DOHH2 (cell line): Measurements from ENCODE around the gene SRGAP1.

Experiments
- CTCF ChIP-seq: fragments of 200-600 bp; sonication (generic); IDR thresholded peaks from one replicate; pipeline ENCODE4 v1.5.1; 2014; ENCODE audit warnings: antibody characterized with exemption, mild to moderate bottlenecking, low read depth, low read length; ENCODE audit not compliant: poor library complexity, severe bottlenecking
- EZH2phosphoT487 ChIP-seq: fragments of 200-600 bp; sonication (generic); IDR thresholded peaks from 2 replicates; pipeline ENCODE4 v1.6.1; 2017; ENCODE audit warnings: borderline replicate concordance, mild to moderate bottlenecking, antibody characterized with exemption, low read length, moderate library complexity, mixed read lengths

DNA sequence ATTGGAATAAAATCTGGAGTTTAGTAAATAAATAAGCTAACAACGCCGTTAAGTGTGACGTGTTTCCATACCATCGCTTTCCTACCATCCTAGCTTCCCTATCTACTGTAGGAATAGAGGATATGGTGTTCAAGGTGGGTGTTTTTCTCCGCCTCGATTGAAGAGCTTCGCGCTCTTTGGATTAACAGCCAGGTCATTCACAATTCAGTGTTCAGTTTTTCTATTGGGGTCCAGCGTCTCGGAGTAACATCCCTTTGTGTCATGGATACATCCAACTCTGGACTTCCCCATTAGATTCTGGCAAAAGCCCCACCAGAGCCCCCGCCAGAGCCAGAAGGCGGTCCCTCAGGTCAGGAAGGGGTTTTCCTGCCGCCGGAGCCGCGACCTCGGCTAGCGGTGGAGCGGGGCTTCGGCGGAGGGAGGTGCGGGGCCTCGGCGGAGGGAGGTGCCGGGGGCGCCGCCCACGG, 1.2 kb upstream of the SRGAP1 start:
- TF ChIP-seq CTCF: no peak
- no peak for TF ChIP-seq EZH2phosphoT487
